HUES48 (cell line): ENCODE measurements around the gene ATXN3L.

ENCODE experiments used
- H3K27ac ChIP-seq: one replicate; pipeline ENCODE4 v1.7.0; 2013; ENCODE audit warnings: low read depth, low read length, inconsistent platforms
- H3K27me3 ChIP-seq: 2 replicates; pipeline ENCODE4 v1.6.1; 2013; ENCODE audit warnings: mild to moderate bottlenecking, low read length; ENCODE audit not compliant: control insufficient read depth, insufficient read depth
- H3K36me3 ChIP-seq: 2 replicates; pipeline ENCODE4 v1.6.1; 2013; ENCODE audit warnings: low read length; ENCODE audit not compliant: control insufficient read depth, insufficient read depth
- H3K4me1 ChIP-seq: 2 replicates; pipeline ENCODE4 v1.6.1; 2013; ENCODE audit warnings: mild to moderate bottlenecking, low read length; ENCODE audit not compliant: control insufficient read depth, insufficient read depth
- H3K4me3 ChIP-seq: 2 replicates; pipeline ENCODE4 v1.5.1; 2013; ENCODE audit warnings: mild to moderate bottlenecking, low read depth, low read length
- H3K9ac ChIP-seq: 2 replicates; pipeline ENCODE4 v1.6.1; 2013; ENCODE audit warnings: mild to moderate bottlenecking, low read depth, low read length, moderate library complexity
- H3K9me3 ChIP-seq: 2 replicates; pipeline ENCODE4 v1.6.1; 2013; ENCODE audit warnings: low read length; ENCODE audit not compliant: control insufficient read depth, insufficient read depth

Gene ATXN3L

GRCh38 chrX:13270360-13270759 is 49.5 kb downstream of the ATXN3L start:
- Histone ChIP-seq H3K27me3 (no peaks in the 10 kb centered on the region), H3K9me3 (no peaks in the 10 kb centered on the region), H3K4me1 (no peaks in the 10 kb centered on the region), H3K9ac (no peak overlapping the region), H3K36me3 (no peaks in the 10 kb centered on the region), H3K4me3 (no peak overlapping the region), H3K27ac (no peak overlapping the region)

- Histone ChIP-seq H3K9me3 (no peaks in the 10 kb centered on the region), H3K36me3 (no peaks in the 10 kb centered on the region), H3K27me3 (no peaks in the 10 kb centered on the region; the same call in 1 of the 2 replicates), H3K27ac (no peak overlapping the region), H3K4me3 (no peak overlapping the region), H3K4me1 (peaks cover 5% of the 10 kb centered on the region; the same call in 1 of the 2 replicates), H3K9ac (no peak overlapping the region)
Observed at GRCh38 chrX:13268874-13269273, 51.0 kb downstream of the ATXN3L start.
